Ovary (tissue), 3 donors: ENCODE data around the gene TMEM95.

Experiments used
- POLR2A ChIP-seq: fragments of 450-650 bp; IDR thresholded peaks from one replicate; pipeline ENCODE4 v1.6.1; 2017; ENCODE audit warnings: antibody characterized with exemption, mild to moderate bottlenecking, moderate library complexity
- TF ChIP-seq, protein P1 (sequence below), 3 donors: fragments of 450-650 bp in 2 of 3; fragments of 200-600 bp in 1 of 3; IDR thresholded peaks; one replicate each; pipeline versions ENCODE4 v1.5.1 to v1.8.0; 2016 to 2022; ENCODE audit warnings: antibody characterized with exemption in 3 of 3, mild to moderate bottlenecking in 1 of 3
- donor health status: DM: no; HTN: no; CAD: no.

GRCh38 chr17:7383371-7383741, 28.4 kb downstream of the TMEM95 start:
- TF ChIP-seq, protein P1, sequence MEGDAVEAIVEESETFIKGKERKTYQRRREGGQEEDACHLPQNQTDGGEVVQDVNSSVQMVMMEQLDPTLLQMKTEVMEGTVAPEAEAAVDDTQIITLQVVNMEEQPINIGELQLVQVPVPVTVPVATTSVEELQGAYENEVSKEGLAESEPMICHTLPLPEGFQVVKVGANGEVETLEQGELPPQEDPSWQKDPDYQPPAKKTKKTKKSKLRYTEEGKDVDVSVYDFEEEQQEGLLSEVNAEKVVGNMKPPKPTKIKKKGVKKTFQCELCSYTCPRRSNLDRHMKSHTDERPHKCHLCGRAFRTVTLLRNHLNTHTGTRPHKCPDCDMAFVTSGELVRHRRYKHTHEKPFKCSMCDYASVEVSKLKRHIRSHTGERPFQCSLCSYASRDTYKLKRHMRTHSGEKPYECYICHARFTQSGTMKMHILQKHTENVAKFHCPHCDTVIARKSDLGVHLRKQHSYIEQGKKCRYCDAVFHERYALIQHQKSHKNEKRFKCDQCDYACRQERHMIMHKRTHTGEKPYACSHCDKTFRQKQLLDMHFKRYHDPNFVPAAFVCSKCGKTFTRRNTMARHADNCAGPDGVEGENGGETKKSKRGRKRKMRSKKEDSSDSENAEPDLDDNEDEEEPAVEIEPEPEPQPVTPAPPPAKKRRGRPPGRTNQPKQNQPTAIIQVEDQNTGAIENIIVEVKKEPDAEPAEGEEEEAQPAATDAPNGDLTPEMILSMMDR (IDR thresholded peaks at IDR 0.05), result no peak
- TF ChIP-seq POLR2A, result no peak
